HG02763 (cell line): ENCODE results near the gene UBXN4.
"Not testable (repeated sequence)": the region's sequence is repeated elsewhere in the genome, so short reads cannot be mapped to it uniquely, and the experiment has no call there.

Experiments
- ATAC-seq: cut with Tn5 transposase; IDR thresholded peaks from one replicate; pipeline ENCODE4 v1.9.1; 2021; ENCODE audit warnings: mild to moderate bottlenecking, moderate library complexity; ENCODE audit not compliant: unreplicated experiment

Gene UBXN4

DNA sequence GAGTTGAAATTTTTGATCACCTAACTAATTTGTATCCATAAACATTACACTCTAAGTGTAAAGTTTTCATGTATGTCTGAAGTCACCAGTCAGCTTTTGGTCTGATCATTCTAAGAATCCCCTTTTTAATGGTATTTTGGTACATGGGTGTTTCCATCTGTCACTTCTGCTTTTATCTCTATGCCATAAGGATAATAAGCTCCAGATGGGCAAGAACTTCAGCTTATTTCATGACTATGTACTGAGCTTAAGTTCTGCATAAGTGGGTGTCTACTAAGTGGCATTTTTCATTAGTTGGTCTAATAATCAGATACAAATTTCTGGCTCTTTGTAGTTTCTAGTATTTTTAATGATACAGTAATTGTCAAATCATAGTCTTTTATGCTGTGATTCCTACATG is 20.4 kb downstream of the UBXN4 start:
- ATAC-seq: no peak

GRCh38 chr2:135762530-135762929 is 20.9 kb downstream of the UBXN4 start:
- ATAC-seq: no peak

GRCh38 chr2:135768863-135769262 is 27.2 kb downstream of the UBXN4 start:
- ATAC-seq: no peak

- ATAC-seq: no peak
Measured at GRCh38 chr2:135773319-135773718, 31.7 kb downstream of the UBXN4 start.

- ATAC-seq: no peak
Measured at GRCh38 chr2:135773917-135774316, 32.3 kb downstream of the UBXN4 start.

DNA sequence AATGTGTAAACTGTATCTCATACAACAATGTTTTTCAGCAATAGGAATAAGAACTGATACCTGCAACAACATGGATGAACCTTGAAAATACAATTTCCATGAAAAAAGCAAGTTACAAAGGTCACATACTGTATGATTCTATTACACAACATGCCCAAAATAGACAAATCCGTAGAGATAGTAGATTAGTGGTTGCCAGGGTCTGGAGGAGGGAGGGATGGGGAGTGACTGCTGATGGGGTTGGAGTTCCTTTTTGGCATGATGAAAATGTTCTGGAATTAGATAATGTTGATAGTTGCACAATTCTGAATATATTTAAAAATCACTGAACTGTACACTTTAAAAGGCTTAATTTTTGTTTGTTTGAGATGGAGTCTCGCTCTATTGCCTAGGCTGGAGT is 33.8 kb downstream of the UBXN4 start:
- ATAC-seq: no peak

DNA sequence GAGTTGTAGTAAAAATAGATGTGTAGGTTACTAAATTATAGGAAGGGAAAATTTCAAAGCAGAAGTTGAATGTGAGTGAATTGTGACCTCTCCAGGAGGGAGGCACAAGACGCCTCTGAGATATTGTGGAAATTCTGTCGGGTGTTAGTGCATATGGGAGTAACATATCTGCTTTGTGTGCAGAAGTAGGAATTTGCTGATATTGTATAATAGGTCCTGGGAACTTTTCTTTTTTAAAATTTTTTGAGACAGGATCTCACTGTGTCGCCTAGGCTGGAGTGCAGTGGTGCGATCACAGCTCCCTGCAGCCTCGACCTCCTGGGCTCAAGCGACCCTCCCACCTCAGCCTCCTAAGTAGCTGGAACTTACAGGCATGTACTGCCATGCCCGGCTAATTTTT is 34.7 kb downstream of the UBXN4 start:
- ATAC-seq: no peak

DNA sequence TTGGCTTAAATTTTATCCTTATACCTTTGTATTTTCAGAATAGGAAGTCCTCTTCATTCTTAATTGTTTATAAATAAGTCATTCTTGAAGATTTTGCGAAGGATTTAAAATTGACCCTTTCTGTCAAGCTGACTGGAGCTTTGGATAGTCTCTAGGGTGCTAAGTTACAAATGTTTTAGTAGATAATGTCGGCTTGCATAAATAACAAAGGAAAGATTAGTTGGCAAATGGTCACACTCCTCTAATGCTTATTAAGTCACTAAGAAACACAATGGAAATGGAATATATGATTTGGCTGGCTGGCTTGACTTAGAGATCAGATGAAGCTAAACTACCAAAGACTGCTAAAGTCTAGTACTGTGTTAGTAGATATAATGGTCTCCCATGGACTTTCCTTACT is 40.6 kb downstream of the UBXN4 start:
- no peak for ATAC-seq

DNA sequence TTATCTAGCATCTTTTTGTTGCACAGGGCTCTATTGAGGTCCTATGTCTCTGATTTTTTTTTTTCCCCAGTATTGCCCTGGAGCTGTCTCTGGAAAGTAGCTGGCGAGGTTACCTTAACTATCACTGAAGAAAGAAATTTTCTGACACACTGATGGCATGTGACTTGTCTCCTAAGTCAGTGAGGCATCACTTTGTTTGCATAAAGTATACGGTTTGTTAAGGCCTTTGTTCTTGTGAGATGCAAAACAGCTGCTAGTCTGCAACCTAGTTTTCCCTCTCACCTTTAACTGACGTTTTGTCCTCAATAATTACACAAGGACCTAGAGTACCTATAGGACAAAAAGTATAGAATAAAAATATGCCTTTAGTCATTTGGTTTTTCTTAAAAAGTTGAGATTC is 41.8 kb downstream of the UBXN4 start:
- no peak for ATAC-seq

DNA sequence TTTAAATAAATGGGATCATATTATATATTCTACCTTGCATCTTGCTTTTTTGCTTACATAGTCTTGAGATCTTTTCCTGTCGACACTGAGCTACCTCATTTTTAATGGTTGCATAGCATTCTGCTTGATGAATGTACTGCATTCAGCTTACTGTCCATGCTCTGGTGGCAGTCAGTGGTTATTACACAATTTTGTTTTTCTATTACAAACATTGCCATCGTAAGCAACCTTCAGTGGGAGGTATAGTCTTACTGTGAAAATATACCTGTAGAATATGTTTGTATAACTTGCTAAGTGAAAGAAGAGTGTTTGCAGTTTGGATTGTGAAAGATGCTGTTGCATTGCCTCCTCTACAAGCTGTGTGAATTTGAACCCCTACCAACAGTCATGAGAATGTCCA is 43.4 kb downstream of the UBXN4 start:
- ATAC-seq: no peak

- ATAC-seq: no peak
Measured at GRCh38 chr2:135786823-135787222, 45.2 kb downstream of the UBXN4 start.

- no peak for ATAC-seq
Measured at GRCh38 chr2:135790423-135790822, 48.8 kb downstream of the UBXN4 start.

- no peak for ATAC-seq
Measured at GRCh38 chr2:135791418-135792190, 49.9 kb downstream of the UBXN4 start.

GRCh38 chr2:135792401-135793150 is 50.9 kb downstream of the UBXN4 start:
- no peak for ATAC-seq

GRCh38 chr2:135795641-135796040 is 54.0 kb downstream of the UBXN4 start:
- not testable (repeated sequence) for ATAC-seq

GRCh38 chr2:135796606-135797005 is 55.0 kb downstream of the UBXN4 start:
- ATAC-seq: no peak

- peak; percentile 46 for ATAC-seq
Measured at GRCh38 chr2:135797497-135798274, 56.0 kb downstream of the UBXN4 start.

- no peak for ATAC-seq
Measured at GRCh38 chr2:135798275-135798705, 56.6 kb downstream of the UBXN4 start.

DNA sequence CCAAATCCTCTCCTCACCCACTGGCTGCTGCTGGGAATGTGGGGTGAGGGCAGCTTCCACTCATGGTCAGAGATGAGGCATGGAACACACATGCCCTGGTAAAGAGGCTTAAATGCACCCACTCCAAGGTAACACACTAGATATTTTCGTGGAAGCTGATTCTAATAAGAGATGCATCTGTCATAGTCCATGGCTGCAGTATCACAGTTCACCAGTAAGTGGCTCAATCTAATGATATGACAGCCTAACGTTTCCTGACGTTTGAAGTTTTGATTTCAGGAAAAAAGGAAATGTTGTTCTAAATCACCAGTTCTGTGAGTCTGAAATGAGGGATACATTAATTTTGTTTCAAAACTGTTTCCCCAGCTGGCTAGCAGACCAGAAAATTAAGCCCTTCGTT is 57.1 kb downstream of the UBXN4 start:
- ATAC-seq: no peak

- ATAC-seq: no peak
Measured at GRCh38 chr2:135799738-135800137, 58.1 kb downstream of the UBXN4 start.
